ENCODE data around the gene SMARCAL1.

Gene SMARCAL1

GRCh38 chr2:216412022-216412999, at the start of gene SMARCAL1:
Gene SMARCAL1, plus strand, starts transcription at chr2:216412484. Its CDS starts 2,221 bp downstream, at chr2:216414705.
- H3K4me1 ChIP-seq (ENCODE audit: control insufficient read depth, insufficient read depth, low read length) = peaks cover 4% of the 10 kb centered on the region

DNA sequence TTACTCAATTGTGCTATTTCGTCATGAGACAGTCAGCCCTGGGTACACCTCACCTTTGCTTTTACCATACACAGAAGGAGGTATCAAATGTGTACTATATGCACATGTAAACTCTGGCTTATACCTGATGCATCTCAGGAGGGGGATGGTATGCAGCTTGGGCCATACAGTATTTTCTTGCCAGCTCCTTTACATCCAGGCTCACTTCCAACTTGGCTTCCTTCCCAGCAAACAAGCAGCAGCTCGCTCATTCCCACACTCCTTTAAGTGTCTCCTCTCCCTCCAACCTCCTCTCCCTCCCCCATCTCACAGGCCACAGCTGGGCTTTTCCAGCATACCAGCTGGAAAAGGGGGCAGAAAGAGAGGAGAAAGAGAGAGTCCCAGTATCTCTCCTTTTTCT, 49.6 kb upstream of the SMARCAL1 start:
- Histone ChIP-seq H3K36me3 (ENCODE audit: control insufficient read depth, insufficient read depth, low read length) (no peaks in the 10 kb centered on the region), H3K9ac (ENCODE audit: low read depth, low read length) (no peak overlapping the region), H3K9me3 (ENCODE audit: control insufficient read depth, insufficient read depth, low read length) (no peaks in the 10 kb centered on the region), H3K4me3 (ENCODE audit: low read depth, low read length) (no peak overlapping the region), H3K27me3 (ENCODE audit: control insufficient read depth, insufficient read depth, low read length) (peaks cover 6% of the 10 kb centered on the region), H3K4me1 (ENCODE audit: control insufficient read depth, insufficient read depth, low read length) (no peaks in the 10 kb centered on the region)

More at GRCh38 chr2:216412022-216412999, at the start of gene SMARCAL1:
- Histone ChIP-seq H3K4me3 (ENCODE audit: low read depth, low read length) (peak within 1 kb of the TSS; percentile 97), H3K9me3 (ENCODE audit: control insufficient read depth, insufficient read depth, low read length) (no peaks in the 10 kb centered on the region), H3K36me3 (ENCODE audit: control insufficient read depth, insufficient read depth, low read length) (peaks cover 7% of the 10 kb centered on the region), H3K27me3 (ENCODE audit: control insufficient read depth, insufficient read depth, low read length) (no peaks in the 10 kb centered on the region), H3K9ac (ENCODE audit: low read depth, low read length) (peak within 1 kb of the TSS; percentile 98)

DNA sequence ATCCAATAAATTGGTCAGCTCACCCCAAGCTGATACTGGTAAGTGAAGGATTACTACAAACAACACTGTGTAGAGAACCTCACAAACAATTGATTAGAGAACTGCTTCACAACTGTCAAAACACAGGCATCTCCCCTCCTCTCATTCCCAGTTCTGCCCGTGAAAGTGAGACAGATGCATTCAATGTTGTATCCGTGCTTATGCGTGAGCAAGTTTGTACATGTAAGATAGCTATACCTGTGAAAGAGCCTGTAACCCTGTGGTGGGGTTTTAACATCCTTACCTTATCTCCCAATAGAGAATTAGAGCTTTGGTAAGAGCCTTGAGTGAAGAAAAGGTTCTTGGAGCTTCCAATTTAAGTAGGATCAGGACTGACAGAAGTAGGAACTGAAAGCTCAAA, 49.1 kb upstream of the SMARCAL1 start:
- H3K9me3 ChIP-seq (ENCODE audit: control insufficient read depth, insufficient read depth, low read length) = no peaks in the 10 kb centered on the region
- no peaks in the 10 kb centered on the region for H3K4me1 ChIP-seq (ENCODE audit: control insufficient read depth, insufficient read depth, low read length)
- no peak overlapping the region for H3K9ac ChIP-seq (ENCODE audit: low read depth, low read length)
- H3K4me3 ChIP-seq (ENCODE audit: low read depth, low read length) = no peak overlapping the region
- no peaks in the 10 kb centered on the region for H3K36me3 ChIP-seq (ENCODE audit: control insufficient read depth, insufficient read depth, low read length)
- H3K27me3 ChIP-seq (ENCODE audit: control insufficient read depth, insufficient read depth, low read length) = peaks cover 8% of the 10 kb centered on the region

DNA sequence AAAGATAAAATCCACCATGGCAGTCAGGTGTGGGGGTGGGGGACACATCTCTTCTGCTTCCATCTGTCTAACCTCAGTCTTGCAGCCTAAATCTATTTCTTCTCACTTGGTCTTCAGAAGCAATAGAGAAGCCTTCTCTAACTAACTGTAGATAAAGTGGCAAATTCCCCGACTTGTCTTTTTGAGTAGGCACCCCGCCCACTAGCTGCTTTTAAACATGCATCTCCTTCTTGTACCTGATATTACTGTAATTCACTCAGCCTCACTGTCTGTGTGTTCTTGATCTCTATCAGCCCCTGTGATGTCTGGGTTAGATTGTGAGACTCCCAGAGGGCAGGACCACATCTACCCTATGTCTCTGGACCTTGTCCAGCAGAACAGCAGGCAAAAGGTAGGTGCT, 46.8 kb upstream of the SMARCAL1 start:
- peaks cover 4% of the 10 kb centered on the region for H3K4me1 ChIP-seq (ENCODE audit: control insufficient read depth, insufficient read depth, low read length)
- peaks cover 27% of the 10 kb centered on the region for H3K27me3 ChIP-seq (ENCODE audit: control insufficient read depth, insufficient read depth, low read length)

GRCh38 chr2:216366777-216367471, 45.4 kb upstream of the SMARCAL1 start:
- Histone ChIP-seq H3K4me1 (ENCODE audit: control insufficient read depth, insufficient read depth, low read length) (peaks cover 4% of the 10 kb centered on the region), H3K9me3 (ENCODE audit: control insufficient read depth, insufficient read depth, low read length) (no peaks in the 10 kb centered on the region), H3K27me3 (ENCODE audit: control insufficient read depth, insufficient read depth, low read length) (peaks cover 30% of the 10 kb centered on the region), H3K4me3 (ENCODE audit: low read depth, low read length) (no peak overlapping the region), H3K9ac (ENCODE audit: low read depth, low read length) (no peak overlapping the region), H3K36me3 (ENCODE audit: control insufficient read depth, insufficient read depth, low read length) (no peaks in the 10 kb centered on the region)

More for the DNA sequence above, 46.8 kb upstream of the SMARCAL1 start:
- H3K4me3 ChIP-seq (ENCODE audit: low read depth, low read length) = no peak overlapping the region
- H3K9me3 ChIP-seq (ENCODE audit: control insufficient read depth, insufficient read depth, low read length) = no peaks in the 10 kb centered on the region
- H3K9ac ChIP-seq (ENCODE audit: low read depth, low read length) = no peak overlapping the region
- H3K36me3 ChIP-seq (ENCODE audit: control insufficient read depth, insufficient read depth, low read length) = no peaks in the 10 kb centered on the region

GRCh38 chr2:216369821-216370220, 42.5 kb upstream of the SMARCAL1 start:
- H3K4me3 ChIP-seq (ENCODE audit: low read depth, low read length) = no peak overlapping the region
- H3K4me1 ChIP-seq (ENCODE audit: control insufficient read depth, insufficient read depth, low read length) = peaks cover 4% of the 10 kb centered on the region
- H3K9me3 ChIP-seq (ENCODE audit: control insufficient read depth, insufficient read depth, low read length) = no peaks in the 10 kb centered on the region
- H3K9ac ChIP-seq (ENCODE audit: low read depth, low read length) = no peak overlapping the region
- no peaks in the 10 kb centered on the region for H3K36me3 ChIP-seq (ENCODE audit: control insufficient read depth, insufficient read depth, low read length)
- H3K27me3 ChIP-seq (ENCODE audit: control insufficient read depth, insufficient read depth, low read length) = peaks cover 49% of the 10 kb centered on the region

- H3K36me3 ChIP-seq (ENCODE audit: control insufficient read depth, insufficient read depth, low read length) = no peaks in the 10 kb centered on the region
- peak overlapping the region; percentile 69 for H3K4me3 ChIP-seq (ENCODE audit: low read depth, low read length)
- H3K27me3 ChIP-seq (ENCODE audit: control insufficient read depth, insufficient read depth, low read length) = peaks cover 52% of the 10 kb centered on the region
- no peaks in the 10 kb centered on the region for H3K9me3 ChIP-seq (ENCODE audit: control insufficient read depth, insufficient read depth, low read length)
- H3K4me1 ChIP-seq (ENCODE audit: control insufficient read depth, insufficient read depth, low read length) = peaks cover 4% of the 10 kb centered on the region
- no peak overlapping the region for H3K9ac ChIP-seq (ENCODE audit: low read depth, low read length)
Observed at GRCh38 chr2:216370961-216371712, 41.1 kb upstream of the SMARCAL1 start.

- no peaks in the 10 kb centered on the region for H3K36me3 ChIP-seq (ENCODE audit: control insufficient read depth, insufficient read depth, low read length)
- peaks cover 4% of the 10 kb centered on the region for H3K4me1 ChIP-seq (ENCODE audit: control insufficient read depth, insufficient read depth, low read length)
- H3K4me3 ChIP-seq (ENCODE audit: low read depth, low read length) = peak within 1 kb of the TSS; percentile 69
- H3K9me3 ChIP-seq (ENCODE audit: control insufficient read depth, insufficient read depth, low read length) = no peaks in the 10 kb centered on the region
- H3K9ac ChIP-seq (ENCODE audit: low read depth, low read length) = no peak within 1 kb of the TSS
- peaks cover 52% of the 10 kb centered on the region for H3K27me3 ChIP-seq (ENCODE audit: control insufficient read depth, insufficient read depth, low read length)
Observed at GRCh38 chr2:216371721-216372702, 40.3 kb upstream of the SMARCAL1 start, which contains the start of gene MARCHF4. Gene MARCHF4, minus strand, starts transcription at chr2:216372483. Its CDS starts 2,223 bp downstream, at chr2:216370260.

GRCh38 chr2:216372761-216373291, 39.5 kb upstream of the SMARCAL1 start:
- Histone ChIP-seq H3K9ac (ENCODE audit: low read depth, low read length) (no peak overlapping the region), H3K9me3 (ENCODE audit: control insufficient read depth, insufficient read depth, low read length) (no peaks in the 10 kb centered on the region), H3K4me3 (ENCODE audit: low read depth, low read length) (peak overlapping the region; percentile 69), H3K4me1 (ENCODE audit: control insufficient read depth, insufficient read depth, low read length) (peaks cover 4% of the 10 kb centered on the region), H3K27me3 (ENCODE audit: control insufficient read depth, insufficient read depth, low read length) (peaks cover 49% of the 10 kb centered on the region), H3K36me3 (ENCODE audit: control insufficient read depth, insufficient read depth, low read length) (no peaks in the 10 kb centered on the region)

DNA sequence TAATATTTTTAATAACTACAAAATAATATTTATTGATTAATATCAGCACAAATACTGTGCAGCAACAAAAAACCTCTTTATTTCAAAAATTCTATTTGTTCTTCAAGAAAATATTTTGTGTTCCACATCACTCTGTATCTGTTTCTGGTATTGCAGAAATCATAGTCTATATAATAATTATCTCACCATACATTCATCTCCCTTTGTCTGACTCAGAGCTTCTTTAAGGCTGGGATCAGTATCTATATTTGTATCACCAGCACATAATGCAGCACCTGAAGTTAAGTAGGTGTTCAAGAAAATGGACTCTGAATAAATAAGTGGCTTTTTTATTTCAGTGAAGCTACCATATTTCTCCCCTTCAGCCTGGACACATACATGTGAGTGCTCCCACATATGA, 38.4 kb upstream of the SMARCAL1 start:
- Histone ChIP-seq H3K36me3 (ENCODE audit: control insufficient read depth, insufficient read depth, low read length) (no peaks in the 10 kb centered on the region), H3K4me3 (ENCODE audit: low read depth, low read length) (no peak overlapping the region), H3K27me3 (ENCODE audit: control insufficient read depth, insufficient read depth, low read length) (peaks cover 40% of the 10 kb centered on the region), H3K9me3 (ENCODE audit: control insufficient read depth, insufficient read depth, low read length) (no peaks in the 10 kb centered on the region), H3K4me1 (ENCODE audit: control insufficient read depth, insufficient read depth, low read length) (peaks cover 4% of the 10 kb centered on the region), H3K9ac (ENCODE audit: low read depth, low read length) (no peak overlapping the region)
